OCI-LY1 (cell line): ENCODE data around the gene COA3.

Experiments
- EZH2 ChIP-seq: fragments of 200-600 bp; sonication (generic), shearing (Covaris generic); IDR thresholded peaks from 2 replicates; pipeline ENCODE4 v1.8.0; 2017; ENCODE audit warnings: borderline replicate concordance, mixed run types, mild to moderate bottlenecking, antibody characterized with exemption, low read length, moderate library complexity, mixed read lengths
- TF ChIP-seq, protein P1 (sequence below): fragments of 200-600 bp; sonication (generic), shearing (Covaris generic); IDR thresholded peaks from 2 replicates; pipeline ENCODE4 v1.5.1; 2017; ENCODE audit warnings: mild to moderate bottlenecking, antibody characterized with exemption, low read length, moderate library complexity, mixed read lengths

DNA sequence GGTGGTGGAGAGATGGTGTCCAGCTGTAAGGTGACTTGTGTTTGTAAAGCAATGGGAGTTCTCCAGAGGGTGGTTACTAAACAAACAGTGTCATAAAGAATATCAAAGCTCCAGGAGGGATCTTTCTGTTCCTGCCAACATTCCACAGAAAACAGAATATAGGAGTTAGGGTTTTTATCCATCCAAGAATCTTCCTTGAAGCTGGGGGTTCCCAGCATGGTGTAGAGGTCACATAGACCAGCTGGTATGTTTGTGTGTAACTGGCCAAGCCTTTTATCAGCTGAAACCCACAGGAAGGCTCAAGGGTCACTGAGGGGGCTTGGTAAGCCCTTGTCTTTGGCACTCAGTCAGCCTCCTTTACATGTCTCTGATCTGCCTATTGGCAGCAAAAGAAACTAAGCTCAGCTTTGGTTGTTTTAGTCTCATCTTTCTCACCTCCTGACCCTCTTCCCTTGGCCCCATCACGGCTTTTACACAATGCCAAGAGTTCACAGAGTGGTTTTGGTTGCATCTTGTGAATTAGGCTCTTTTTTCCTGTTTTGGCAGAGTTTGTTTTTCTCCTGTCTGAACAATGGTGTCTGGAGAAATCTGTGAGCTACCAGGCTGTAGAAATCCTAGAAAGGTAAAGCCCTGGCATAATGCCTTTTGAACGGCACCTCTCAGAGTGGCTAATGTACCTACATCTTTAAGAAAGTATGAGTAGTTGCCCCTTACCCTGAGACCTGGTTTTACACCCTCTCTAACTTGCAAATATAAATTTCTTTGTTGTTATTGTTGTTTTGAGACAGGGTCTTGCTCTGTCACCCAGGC is 4.8 kb upstream of the COA3 start:
- TF ChIP-seq, protein P1, sequence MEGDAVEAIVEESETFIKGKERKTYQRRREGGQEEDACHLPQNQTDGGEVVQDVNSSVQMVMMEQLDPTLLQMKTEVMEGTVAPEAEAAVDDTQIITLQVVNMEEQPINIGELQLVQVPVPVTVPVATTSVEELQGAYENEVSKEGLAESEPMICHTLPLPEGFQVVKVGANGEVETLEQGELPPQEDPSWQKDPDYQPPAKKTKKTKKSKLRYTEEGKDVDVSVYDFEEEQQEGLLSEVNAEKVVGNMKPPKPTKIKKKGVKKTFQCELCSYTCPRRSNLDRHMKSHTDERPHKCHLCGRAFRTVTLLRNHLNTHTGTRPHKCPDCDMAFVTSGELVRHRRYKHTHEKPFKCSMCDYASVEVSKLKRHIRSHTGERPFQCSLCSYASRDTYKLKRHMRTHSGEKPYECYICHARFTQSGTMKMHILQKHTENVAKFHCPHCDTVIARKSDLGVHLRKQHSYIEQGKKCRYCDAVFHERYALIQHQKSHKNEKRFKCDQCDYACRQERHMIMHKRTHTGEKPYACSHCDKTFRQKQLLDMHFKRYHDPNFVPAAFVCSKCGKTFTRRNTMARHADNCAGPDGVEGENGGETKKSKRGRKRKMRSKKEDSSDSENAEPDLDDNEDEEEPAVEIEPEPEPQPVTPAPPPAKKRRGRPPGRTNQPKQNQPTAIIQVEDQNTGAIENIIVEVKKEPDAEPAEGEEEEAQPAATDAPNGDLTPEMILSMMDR, result no peak
- TF ChIP-seq EZH2, result no peak
